ENCODE data around the gene TXN. TPM values are rescaled to one million over a fixed set of nuclear protein-coding genes. Genes with fewer than 3 reads are reported as not detected.

TXN gene
- total and polyA plus RNA-seq, 7 donors: 38.0 to 366 (median 81.4) TPM

- DNase-seq: no peak
- H3K36me3 ChIP-seq (ENCODE audit: insufficient read depth in 1 of 2, low read depth in 1 of 2): no peaks in the 10 kb centered on the region
- no peaks in the 10 kb centered on the region for H3K4me1 ChIP-seq
- TF ChIP-seq CTCF (IDR thresholded peaks at IDR 0.05): no peak
- WGBS, 3 donors: 51 to 69% (median 67%) methylated on average over 2 of the region's 2 CpGs
- no peaks in the 10 kb centered on the region for H3K27me3 ChIP-seq (ENCODE audit: insufficient read depth in 3 of 3, low read length in 2 of 3)
- no peak overlapping the region for H3K27ac ChIP-seq
- intact Hi-C loops (cut with DNase I): no loop called here
- no peak overlapping the region for H3K4me3 ChIP-seq
- no peak for ATAC-seq
- no peaks in the 10 kb centered on the region for H3K9me3 ChIP-seq
Observed at GRCh38 chr9:110228321-110228720, 28.0 kb downstream of the TXN start.

- Histone ChIP-seq H3K27me3 (ENCODE audit: insufficient read depth in 3 of 3, low read length in 2 of 3) (no peaks in the 10 kb centered on the region), H3K36me3 (ENCODE audit: insufficient read depth in 1 of 2, low read depth in 1 of 2) (no peaks in the 10 kb centered on the region), H3K27ac (no peak overlapping the region), H3K9me3 (no peaks in the 10 kb centered on the region), H3K4me3 (no peak overlapping the region), H3K4me1 (no peaks in the 10 kb centered on the region)
- 79 to 92% (median 83%) methylated on average over 3 of the region's 3 CpGs for WGBS, 3 donors
- ATAC-seq (no peak), DNase-seq (no peak)
- intact Hi-C loops (cut with DNase I): loop anchor here in 1 of 2 donors (5.0 kb wide), 1 partner anchor 322 kb away; no protein-coding TSS in a partner anchor
- TF ChIP-seq CTCF (IDR thresholded peaks at IDR 0.05): no peak
Observed at GRCh38 chr9:110224583-110224982, 31.7 kb downstream of the TXN start.

GRCh38 chr9:110220809-110221208, 35.5 kb downstream of the TXN start:
- Histone ChIP-seq H3K36me3 (ENCODE audit: insufficient read depth in 1 of 2, low read depth in 1 of 2) (no peaks in the 10 kb centered on the region), H3K4me3 (no peak overlapping the region), H3K27me3 (ENCODE audit: insufficient read depth in 3 of 3, low read length in 2 of 3) (no peaks in the 10 kb centered on the region), H3K27ac (no peak overlapping the region), H3K9me3 (no peaks in the 10 kb centered on the region), H3K4me1 (no peaks in the 10 kb centered on the region)
- ATAC-seq (no peak), DNase-seq (no peak)
- TF ChIP-seq CTCF (IDR thresholded peaks at IDR 0.05): no peak
- 92 to 97% (median 94%) methylated on average over 3 of the region's 3 CpGs for WGBS, 3 donors
- intact Hi-C loops (cut with DNase I): loop anchor here in 1 of 2 donors (5.0 kb wide), 1 partner anchor 319 kb away; no protein-coding TSS in a partner anchor

- Histone ChIP-seq H3K4me3 (no peak overlapping the region), H3K36me3 (ENCODE audit: insufficient read depth in 1 of 2, low read depth in 1 of 2) (no peaks in the 10 kb centered on the region), H3K27me3 (ENCODE audit: insufficient read depth in 3 of 3, low read length in 2 of 3) (no peaks in the 10 kb centered on the region), H3K9me3 (no peaks in the 10 kb centered on the region), H3K4me1 (no peaks in the 10 kb centered on the region), H3K27ac (no peak overlapping the region)
- ATAC-seq: no peak
- WGBS, 3 donors: 25 to 31% (median 27%) methylated on average over 10 of the region's 10 CpGs
- no peak for DNase-seq
- TF ChIP-seq CTCF (IDR thresholded peaks at IDR 0.05): peak; percentile 74
- intact Hi-C loops (cut with DNase I): loop anchor here in 1 of 2 donors (2.0 to 10.0 kb wide), 2 partner anchors 33 to 643 kb away; no protein-coding TSS in a partner anchor
Observed at GRCh38 chr9:110217656-110218099, 38.6 kb downstream of the TXN start.
